Ishikawa (cell line): ENCODE measurements around the gene SMIM1.

Source experiments
- CEBPB ChIP-seq: IDR thresholded peaks from 2 replicates; pipeline ENCODE4 v1.6.1; 2012
- CREB1 ChIP-seq: IDR thresholded peaks from 2 replicates; pipeline ENCODE4 v1.6.1; 2012; ENCODE audit warnings: low read depth
- EGR1 ChIP-seq: IDR thresholded peaks from 2 replicates; pipeline ENCODE4 v1.6.1; 2012
- EP300 ChIP-seq: IDR thresholded peaks from 2 replicates; pipeline ENCODE4 v1.6.1; 2012; ENCODE audit warnings: borderline replicate concordance
- FOXM1 ChIP-seq: IDR thresholded peaks from 2 replicates; pipeline ENCODE4 v1.6.1; 2012; ENCODE audit warnings: low read depth, borderline replicate concordance
- NFIC ChIP-seq: IDR thresholded peaks from 2 replicates; pipeline ENCODE4 v1.6.1; 2012
- RAD21 ChIP-seq: IDR thresholded peaks from 2 replicates; pipeline ENCODE4 v1.6.1; 2012; ENCODE audit warnings: low read depth
- TAF1 ChIP-seq: IDR thresholded peaks from 2 replicates; pipeline ENCODE4 v1.6.1; 2012; ENCODE audit warnings: low read depth, mild to moderate bottlenecking
- TCF12 ChIP-seq: IDR thresholded peaks from 2 replicates; pipeline ENCODE4 v1.6.1; 2012; ENCODE audit warnings: low read depth
- TEAD4 ChIP-seq: IDR thresholded peaks from 2 replicates; pipeline ENCODE4 v1.6.1; 2012
- YY1 ChIP-seq: IDR thresholded peaks from 2 replicates; pipeline ENCODE4 v1.6.1; 2012; ENCODE audit warnings: low read depth
- ZBTB7A ChIP-seq: IDR thresholded peaks from 2 replicates; pipeline ENCODE4 v1.6.1; 2012; ENCODE audit warnings: low read depth
- TF ChIP-seq, protein P1 (sequence below): IDR thresholded peaks from 2 replicates; pipeline ENCODE4 v1.6.1; 2012
- TF ChIP-seq, protein P2 (sequence below): IDR thresholded peaks from 2 replicates; pipeline ENCODE4 v1.6.1; 2012
- TF ChIP-seq, protein P3 (sequence below): IDR thresholded peaks from 2 replicates; pipeline ENCODE4 v1.6.1; 2012; ENCODE audit warnings: low read depth, mild to moderate bottlenecking

SMIM1 gene

DNA sequence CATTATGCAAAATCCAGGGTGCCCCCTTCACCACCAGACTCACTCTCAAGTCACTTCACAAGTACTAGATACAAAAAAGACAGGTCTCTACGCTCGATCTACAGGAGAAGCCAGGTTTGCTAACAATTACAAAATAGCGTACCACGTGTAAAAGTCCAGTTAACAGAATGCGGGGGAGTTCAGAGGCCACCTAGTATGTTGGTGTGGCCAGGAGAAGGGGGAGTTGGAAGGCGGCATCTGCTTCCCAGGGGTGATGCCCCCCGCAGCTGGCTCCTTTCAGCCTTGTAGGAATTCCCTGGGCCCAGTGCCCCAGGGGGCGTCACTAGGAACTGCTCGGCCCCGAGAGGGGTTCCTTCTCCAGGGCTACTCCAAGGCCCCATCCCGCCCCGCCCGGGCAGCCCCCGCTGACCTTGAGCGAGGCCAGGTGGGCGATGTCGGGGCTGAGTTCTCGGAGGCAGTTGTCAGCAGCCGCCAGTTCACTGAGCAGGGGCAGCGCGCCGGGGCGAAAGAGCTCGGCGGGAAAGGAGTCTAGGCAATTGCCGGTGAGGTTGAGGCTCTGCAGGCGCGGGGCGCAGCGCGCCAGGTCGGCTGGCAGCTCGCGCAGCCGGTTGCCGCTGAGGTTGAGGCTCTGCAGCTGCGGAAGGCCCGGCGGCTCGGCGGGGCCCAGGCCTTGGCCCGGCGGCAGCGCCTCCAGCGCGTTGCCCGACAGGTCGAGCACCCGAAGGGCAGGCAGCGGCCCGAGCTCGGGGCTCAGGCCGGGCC is 23.1 kb downstream of the SMIM1 start:
- TF ChIP-seq CEBPB, result peak; percentile 27; the same call in 1 of the 2 replicates
- TF ChIP-seq ZBTB7A, result no peak
- no peak for TF ChIP-seq RAD21

DNA sequence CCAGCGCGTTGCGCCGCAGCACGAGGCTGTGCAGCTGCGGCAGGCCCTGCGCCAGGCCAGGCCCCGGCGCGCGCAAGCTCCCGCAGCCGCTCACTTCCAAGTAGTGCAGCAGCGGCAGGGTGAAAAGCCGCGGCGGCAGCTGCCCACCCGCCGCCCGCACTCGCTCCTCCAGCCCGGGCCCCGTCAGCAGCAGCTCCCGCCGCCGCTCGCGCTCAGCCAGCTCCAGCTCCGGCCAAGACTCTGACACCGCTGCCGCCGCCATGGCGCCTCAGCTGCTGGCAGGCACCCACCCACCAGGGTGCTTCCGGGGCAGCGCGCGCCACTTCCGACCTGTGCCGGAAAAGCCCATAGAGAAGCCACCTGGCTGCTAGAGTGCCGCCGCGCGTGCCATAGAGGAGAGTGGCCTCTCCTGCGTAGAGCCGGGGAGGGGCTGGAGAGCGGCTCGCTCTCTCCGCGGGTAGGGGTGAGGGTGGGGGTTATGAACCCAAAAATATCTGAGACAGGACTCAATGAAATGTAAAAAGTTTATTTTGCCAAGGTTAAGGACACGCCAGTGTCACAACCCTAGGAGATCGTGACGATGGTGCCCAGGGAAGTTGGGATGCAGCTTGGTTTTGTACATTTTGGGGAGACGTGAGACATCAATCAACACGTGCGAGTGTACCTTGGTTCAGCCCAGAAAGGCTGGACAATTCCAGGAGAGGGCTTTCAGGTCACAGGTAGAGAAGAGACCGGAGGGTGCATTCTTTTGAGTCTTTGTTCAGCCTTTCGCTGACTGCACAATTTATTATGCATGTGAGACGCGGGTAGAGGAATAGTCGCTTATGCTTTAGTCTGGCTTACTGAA is 23.9 kb downstream of the SMIM1 start, which contains the start of gene LRRC47:
Gene LRRC47, minus strand, starts transcription at position 284 of the 847 bp plus-strand sequence. Its CDS starts 22 bp downstream, at position 262.
- TF ChIP-seq EGR1 (peak; percentile 64; the same call in 1 of the 2 replicates), TCF12 (peak; percentile 81), EP300 (no peak), NFIC (peak; percentile 52), ZBTB7A (no peak), CREB1 (peak; percentile 72), TEAD4 (no peak), CEBPB (no peak), FOXM1 (no peak), TAF1 (peak; percentile 95), YY1 (peak; percentile 95)
- TF ChIP-seq, protein P1, sequence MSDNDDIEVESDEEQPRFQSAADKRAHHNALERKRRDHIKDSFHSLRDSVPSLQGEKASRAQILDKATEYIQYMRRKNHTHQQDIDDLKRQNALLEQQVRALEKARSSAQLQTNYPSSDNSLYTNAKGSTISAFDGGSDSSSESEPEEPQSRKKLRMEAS, result peak; percentile 85
- TF ChIP-seq, protein P2, sequence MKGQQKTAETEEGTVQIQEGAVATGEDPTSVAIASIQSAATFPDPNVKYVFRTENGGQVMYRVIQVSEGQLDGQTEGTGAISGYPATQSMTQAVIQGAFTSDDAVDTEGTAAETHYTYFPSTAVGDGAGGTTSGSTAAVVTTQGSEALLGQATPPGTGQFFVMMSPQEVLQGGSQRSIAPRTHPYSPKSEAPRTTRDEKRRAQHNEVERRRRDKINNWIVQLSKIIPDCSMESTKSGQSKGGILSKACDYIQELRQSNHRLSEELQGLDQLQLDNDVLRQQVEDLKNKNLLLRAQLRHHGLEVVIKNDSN, result no peak
- TF ChIP-seq, protein P3, sequence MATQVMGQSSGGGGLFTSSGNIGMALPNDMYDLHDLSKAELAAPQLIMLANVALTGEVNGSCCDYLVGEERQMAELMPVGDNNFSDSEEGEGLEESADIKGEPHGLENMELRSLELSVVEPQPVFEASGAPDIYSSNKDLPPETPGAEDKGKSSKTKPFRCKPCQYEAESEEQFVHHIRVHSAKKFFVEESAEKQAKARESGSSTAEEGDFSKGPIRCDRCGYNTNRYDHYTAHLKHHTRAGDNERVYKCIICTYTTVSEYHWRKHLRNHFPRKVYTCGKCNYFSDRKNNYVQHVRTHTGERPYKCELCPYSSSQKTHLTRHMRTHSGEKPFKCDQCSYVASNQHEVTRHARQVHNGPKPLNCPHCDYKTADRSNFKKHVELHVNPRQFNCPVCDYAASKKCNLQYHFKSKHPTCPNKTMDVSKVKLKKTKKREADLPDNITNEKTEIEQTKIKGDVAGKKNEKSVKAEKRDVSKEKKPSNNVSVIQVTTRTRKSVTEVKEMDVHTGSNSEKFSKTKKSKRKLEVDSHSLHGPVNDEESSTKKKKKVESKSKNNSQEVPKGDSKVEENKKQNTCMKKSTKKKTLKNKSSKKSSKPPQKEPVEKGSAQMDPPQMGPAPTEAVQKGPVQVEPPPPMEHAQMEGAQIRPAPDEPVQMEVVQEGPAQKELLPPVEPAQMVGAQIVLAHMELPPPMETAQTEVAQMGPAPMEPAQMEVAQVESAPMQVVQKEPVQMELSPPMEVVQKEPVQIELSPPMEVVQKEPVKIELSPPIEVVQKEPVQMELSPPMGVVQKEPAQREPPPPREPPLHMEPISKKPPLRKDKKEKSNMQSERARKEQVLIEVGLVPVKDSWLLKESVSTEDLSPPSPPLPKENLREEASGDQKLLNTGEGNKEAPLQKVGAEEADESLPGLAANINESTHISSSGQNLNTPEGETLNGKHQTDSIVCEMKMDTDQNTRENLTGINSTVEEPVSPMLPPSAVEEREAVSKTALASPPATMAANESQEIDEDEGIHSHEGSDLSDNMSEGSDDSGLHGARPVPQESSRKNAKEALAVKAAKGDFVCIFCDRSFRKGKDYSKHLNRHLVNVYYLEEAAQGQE, result no peak

DNA sequence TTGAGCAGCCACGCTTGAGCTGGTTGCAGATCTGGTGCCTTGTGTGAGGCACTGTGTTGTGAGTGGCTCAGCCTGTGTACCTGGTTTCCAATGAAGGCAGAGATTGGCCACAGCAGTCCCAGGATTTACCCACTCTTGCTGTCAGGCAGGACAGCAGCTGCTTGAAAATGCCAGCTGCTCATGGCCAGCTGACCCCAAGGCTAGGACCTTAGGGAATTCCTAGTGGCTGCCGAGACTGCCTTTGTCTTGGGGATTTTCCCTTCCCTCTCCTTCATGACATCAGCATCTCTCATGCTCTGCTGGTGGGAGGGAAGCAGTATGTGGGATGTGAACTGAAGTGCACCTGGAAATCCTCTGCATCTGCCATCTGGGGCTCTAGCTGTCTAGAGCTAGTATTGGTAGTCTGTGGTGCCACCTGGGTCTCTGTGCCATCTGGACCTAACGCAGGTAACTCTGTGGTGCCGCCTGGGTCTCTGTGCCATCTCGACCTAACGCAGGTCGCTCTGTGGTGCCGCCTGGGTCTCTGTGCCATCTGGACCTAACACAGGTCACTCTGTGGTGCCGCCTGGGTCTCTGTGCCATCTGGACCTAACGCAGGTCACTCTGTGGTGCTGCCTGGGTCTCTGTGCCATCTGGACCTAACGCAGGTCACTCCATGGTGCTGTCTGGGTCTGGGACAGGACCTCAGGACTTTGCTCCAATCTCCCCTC is 27.6 kb downstream of the SMIM1 start:
- no peak for TF ChIP-seq FOXM1
- TF ChIP-seq, protein P3, result no peak
- TF ChIP-seq EP300, result no peak
- TF ChIP-seq ZBTB7A, result no peak
- TF ChIP-seq TCF12, result no peak
- no peak for TF ChIP-seq TAF1
- no peak for TF ChIP-seq EGR1
- TF ChIP-seq CREB1, result no peak
- no peak for TF ChIP-seq YY1

DNA sequence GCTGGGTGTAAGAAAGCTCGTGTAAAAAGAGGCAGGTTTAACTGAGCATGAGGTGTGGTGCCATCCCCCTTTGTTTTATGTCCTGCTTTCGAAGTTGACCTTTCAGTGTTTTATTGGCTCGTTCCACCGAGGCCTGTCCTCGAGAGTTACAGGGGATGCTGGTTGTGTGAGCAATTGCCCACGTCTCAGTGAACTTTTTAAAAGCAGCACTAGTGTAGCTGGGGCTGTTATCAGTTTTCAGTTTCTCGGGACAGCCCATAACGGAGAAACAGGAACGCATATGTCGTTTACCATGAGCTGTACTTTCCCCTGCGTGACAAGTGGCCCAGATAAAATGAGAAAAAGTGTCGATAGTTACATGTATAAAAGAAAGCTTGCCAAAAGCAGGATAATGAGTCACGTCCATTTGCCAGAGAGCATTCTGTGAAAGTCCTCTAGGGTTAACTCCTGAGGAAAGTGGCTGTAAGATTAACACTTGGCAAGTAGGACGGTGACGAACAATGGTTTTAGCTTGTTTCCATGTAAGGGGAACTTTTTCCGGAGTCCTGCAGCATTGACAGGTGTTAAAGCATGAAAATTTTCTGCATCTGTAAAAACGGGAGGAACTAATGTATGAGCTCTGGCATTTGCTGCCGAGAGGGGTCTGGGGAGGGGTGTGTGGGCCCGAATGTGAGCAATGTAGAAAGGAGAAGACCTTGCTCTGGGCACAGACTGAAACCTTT is 31.5 kb downstream of the SMIM1 start:
- no peak for TF ChIP-seq EGR1
- TF ChIP-seq, protein P1, result no peak
- no peak for TF ChIP-seq YY1
- no peak for TF ChIP-seq FOXM1
- TF ChIP-seq CREB1, result no peak
- TF ChIP-seq, protein P2, result no peak
- TF ChIP-seq TEAD4, result no peak
- TF ChIP-seq NFIC, result no peak
- no peak for TF ChIP-seq EP300
